WTC11 (cell line): ENCODE data around the gene BOLA2. TPM values are rescaled to one million over a fixed set of nuclear protein-coding genes. Genes with fewer than 3 reads are reported as not detected.
A peak's percentile ranks its signal among the peaks of the same experiment; 100 is the strongest.
"Not testable (repeated sequence)": the region's sequence is repeated elsewhere in the genome, so short reads cannot be mapped to it uniquely, and the experiment has no call there.

Experiments
- ATAC-seq: fragments of 200-7000 bp; cut with Tn5 transposase; 2 replicates; pipeline ENCODE4 v1.10.0; 2021; ENCODE audit warnings: mild to moderate bottlenecking, moderate library complexity
- CTCF ChIA-PET: fragments of 300-600 bp; sonication (Branson Sonifier 250); formaldehyde crosslinking; loops from one replicate; lab custom pipeline; 2021; ENCODE audit warnings: antibody characterized with exemption; lab: Charles Lee
- POLR2A ChIA-PET: fragments of 350-600 bp; sonication (Branson Sonifier 250); formaldehyde crosslinking; loops from one replicate; lab custom pipeline; 2021; ENCODE audit warnings: antibody characterized with exemption; lab: Charles Lee
- DNase-seq: peaks from one replicate; pipeline ENCODE4 v3.0.0; 2021; ENCODE audit warnings: low spot score
- H3K27ac Mint-ChIP-seq: 2 replicates; pipeline ENCODE4 v1.8.0; 2021; ENCODE audit warnings: mixed read lengths
- H3K27me3 Mint-ChIP-seq: 2 replicates; pipeline ENCODE4 v1.8.0; 2021; ENCODE audit warnings: low read depth, mild to moderate bottlenecking, moderate library complexity, mixed read lengths
- H3K36me3 Mint-ChIP-seq: 2 replicates; pipeline ENCODE4 v1.8.0; 2021; ENCODE audit warnings: mixed read lengths
- H3K4me1 Mint-ChIP-seq: 2 replicates; pipeline ENCODE4 v1.8.0; 2022; ENCODE audit warnings: mixed read lengths
- H3K4me3 Mint-ChIP-seq: 2 replicates; pipeline ENCODE4 v1.8.0; 2021; ENCODE audit warnings: mild to moderate bottlenecking, moderate library complexity, mixed read lengths
- H3K9me3 Mint-ChIP-seq: 2 replicates; pipeline ENCODE4 v1.8.0; 2021; ENCODE audit warnings: mixed read lengths
- total RNA-seq: library from RNA; stranded (reverse); gene quantifications from 3 replicates; pipeline ENCODE4 v1.2.3, GENCODE V29; 2021

Gene BOLA2
- total RNA-seq, 1 experiment from 2014 or later, result 7.0 TPM

DNA sequence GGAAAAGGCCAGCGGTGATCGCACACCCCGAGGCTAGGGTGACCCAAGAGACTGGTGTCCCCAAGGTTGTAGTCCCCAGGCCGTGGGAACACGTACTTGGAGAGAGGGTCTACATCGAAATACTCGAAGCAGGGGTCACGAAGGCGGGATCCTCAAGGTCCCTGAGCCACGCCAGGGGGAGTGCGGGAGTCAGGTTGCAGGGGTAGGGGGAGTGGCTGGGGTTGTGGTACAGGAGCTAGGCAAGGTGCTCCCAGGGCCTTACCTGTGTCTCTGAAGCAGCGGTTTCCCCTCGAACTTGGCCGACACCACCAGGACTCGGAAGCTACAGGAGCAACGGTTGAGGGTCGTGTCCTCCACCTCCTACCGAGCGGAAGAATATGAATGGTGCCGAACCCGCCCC is 397 bp downstream of the BOLA2 start:
- DNase-seq, POLR2A ChIA-PET, H3K36me3 Mint-ChIP-seq, CTCF ChIA-PET, H3K27me3 Mint-ChIP-seq, H3K4me1 Mint-ChIP-seq, H3K4me3 Mint-ChIP-seq, H3K9me3 Mint-ChIP-seq, H3K27ac Mint-ChIP-seq: not testable (repeated sequence)
- peak; percentile 44 for ATAC-seq

DNA sequence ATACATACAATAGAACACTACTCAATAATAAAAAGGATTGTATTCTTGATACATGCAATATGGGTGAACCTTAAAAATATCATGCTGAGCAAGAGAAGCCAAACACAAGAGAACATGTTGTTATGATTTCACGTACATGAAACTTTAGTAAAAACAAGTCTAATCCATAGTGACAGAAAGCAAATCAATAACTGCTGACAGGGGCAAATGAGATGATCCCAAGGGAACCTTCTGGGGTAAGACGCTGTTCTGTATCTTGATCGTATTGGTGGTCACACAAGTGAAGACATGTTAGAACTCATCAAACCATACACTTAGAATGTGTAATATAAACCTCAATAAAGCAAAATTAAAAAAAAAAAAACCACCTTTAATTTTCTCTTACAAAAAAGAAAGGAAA is 28.8 kb downstream of the BOLA2 start:
- ATAC-seq, H3K27me3 Mint-ChIP-seq, H3K27ac Mint-ChIP-seq, CTCF ChIA-PET, POLR2A ChIA-PET, DNase-seq, H3K4me1 Mint-ChIP-seq, H3K9me3 Mint-ChIP-seq, H3K4me3 Mint-ChIP-seq: not testable (repeated sequence)
- H3K36me3 Mint-ChIP-seq, result peaks cover 11% of the 10 kb centered on the region

DNA sequence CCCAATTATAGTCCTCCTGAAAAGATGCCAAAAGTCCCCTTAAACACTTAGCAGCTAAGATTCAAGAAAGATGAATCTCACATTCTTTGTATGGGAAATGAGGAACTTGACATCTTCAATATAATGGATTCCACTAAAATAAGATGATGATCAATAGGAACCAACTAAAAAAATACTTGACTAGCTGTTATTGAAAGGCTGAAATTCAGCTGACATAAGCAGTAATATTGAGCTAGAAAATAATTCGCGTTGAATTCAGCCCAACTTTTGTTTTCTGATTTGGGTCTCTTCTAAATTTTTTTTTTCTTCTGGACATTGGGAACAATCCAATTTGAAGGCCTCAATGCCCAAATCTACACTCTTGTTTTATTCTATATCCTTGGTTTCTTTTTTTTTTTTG is 30.6 kb downstream of the BOLA2 start:
- H3K27me3 Mint-ChIP-seq, POLR2A ChIA-PET, CTCF ChIA-PET, H3K27ac Mint-ChIP-seq, H3K4me3 Mint-ChIP-seq, DNase-seq, H3K4me1 Mint-ChIP-seq, ATAC-seq, H3K9me3 Mint-ChIP-seq: not testable (repeated sequence)
- peaks cover 11% of the 10 kb centered on the region for H3K36me3 Mint-ChIP-seq

DNA sequence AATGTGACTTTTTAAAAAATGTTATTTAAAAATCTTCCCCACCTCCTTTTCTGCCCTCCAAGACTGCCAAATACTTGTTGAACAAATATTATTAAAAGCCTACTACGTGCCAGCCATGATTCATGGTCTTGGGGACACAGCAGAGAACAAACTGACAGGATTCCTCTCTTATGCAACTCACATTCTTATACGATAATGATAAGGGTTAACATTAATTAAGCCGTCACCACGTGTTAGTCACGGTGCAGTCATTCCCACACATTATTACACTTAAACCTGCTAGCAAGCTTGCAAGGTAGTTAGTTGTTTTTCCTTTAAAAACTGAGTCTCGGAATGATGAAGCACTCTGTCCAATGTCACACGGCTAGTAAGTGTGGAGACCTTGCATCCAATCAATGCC is 48.9 kb downstream of the BOLA2 start:
- DNase-seq, CTCF ChIA-PET, ATAC-seq, H3K36me3 Mint-ChIP-seq, POLR2A ChIA-PET, H3K4me3 Mint-ChIP-seq, H3K9me3 Mint-ChIP-seq, H3K4me1 Mint-ChIP-seq, H3K27me3 Mint-ChIP-seq, H3K27ac Mint-ChIP-seq: not testable (repeated sequence)

Other genes starting within 250 kb of the BOLA2 start
- 1.5 to 2.6 TPM (median 2.3 TPM) in 3 replicates for gene NPIPB11, start 47.6 kb downstream of the BOLA2 start, total RNA-seq
- 9.2 to 42.8 TPM (median 36.5 TPM) in 3 replicates for gene SLX1B, start 182 bp upstream of the BOLA2 start, total RNA-seq
- gene SULT1A4, start 5.6 kb upstream of the BOLA2 start, total RNA-seq, result 1.1 to 3.1 TPM (median 2.1 TPM) in 3 replicates
- 33.2 to 53.0 TPM (median 49.0 TPM) in 3 replicates for gene NPIPB12, start 52.1 kb upstream of the BOLA2 start, total RNA-seq
- 2.3 to 2.4 TPM (median 2.3 TPM) in 3 replicates for gene SPN, start 208.9 kb upstream of the BOLA2 start, total RNA-seq
- 138 to 187 TPM (median 182 TPM) in 3 replicates for gene QPRT, start 224.8 kb upstream of the BOLA2 start, total RNA-seq